ENCODE data around the gene SLAMF1.

GRCh38 chr1:160618763-160619274 is 28.0 kb downstream of the SLAMF1 start:
- TF ChIP-seq CTCF (IDR thresholded peaks at IDR 0.05; ENCODE audit: insufficient read depth, low read depth, low read length): peak; percentile 35
- no peak for TF ChIP-seq EZH2 (IDR thresholded peaks at IDR 0.05; ENCODE audit: insufficient read depth, low read length)
